Mammary microvascular endothelial cell (primary cell): ENCODE results near the gene CHORDC1. TPM values are rescaled to one million over a fixed set of nuclear protein-coding genes. Genes with fewer than 3 reads are reported as not detected.

Source experiments
- total RNA-seq: library from RNA; depleted of rRNA; stranded (reverse); fragments of >200 nt; gene quantifications from 2 replicates; pipeline ENCODE4 v1.2.3, GENCODE V29; 2015

The CHORDC1 gene
- total RNA-seq, result 51.1 and 66.2 TPM in 2 replicates

GRCh38 chr11:90222459-90223247, at the start of gene CHORDC1:
Gene CHORDC1 (minus strand): TSS chr11:90223049. CDS start chr11:90222954, 95 bp downstream.

Other genes with a start within 250 kb of the CHORDC1 start
- gene TRIM49C, start 191.9 kb downstream of the CHORDC1 start, total RNA-seq, result not detected in 2 replicates
- not detected in 2 replicates for gene UBTFL1, start 137.1 kb downstream of the CHORDC1 start, total RNA-seq
- 0.13 and 0.20 TPM in 2 replicates for gene NAALAD2, start 88.4 kb downstream of the CHORDC1 start, total RNA-seq